Endothelial cell of umbilical vein (primary cell): ENCODE data around the gene FAM50B. TPM values are rescaled to one million over a fixed set of nuclear protein-coding genes. Genes with fewer than 3 reads are reported as not detected.

ENCODE experiments used
- BruUV-seq: library from RNA; stranded (reverse); fragments of 400-500 nt; replicated peaks from 2 replicates; lab custom pipeline; 2021; lab: Mats Ljungman, UMichigan
- CTCF ChIA-PET: fragments of 300-600, 350-600 bp; sonication (Branson Sonifier 250); formaldehyde crosslinking; loops from one replicate; lab custom pipeline; 2021; ENCODE audit warnings: antibody characterized with exemption, inconsistent platforms; lab: Charles Lee
- POLR2A ChIA-PET: fragments of 300-600, 350-600 bp; sonication (Branson Sonifier 250); formaldehyde crosslinking; loops from one replicate; lab custom pipeline; 2021; ENCODE audit warnings: antibody characterized with exemption, inconsistent platforms; lab: Charles Lee
- DNase-seq: peaks from one replicate; pipeline ENCODE4 v3.0.0-alpha.2; 2011; ENCODE audit warnings: low read depth, low spot score
- FAIRE-seq: peaks from 2 replicates; lab custom pipeline; 2011; peaks lifted over from hg19 to GRCh38; lab: Jason Lieb, UNC
- H2AFZ ChIP-seq: 2 replicates; pipeline ENCODE4 v1.6.0; 2012; ENCODE audit warnings: low read depth, low read length, control low read depth, inconsistent platforms
- H3K27ac ChIP-seq: 2 replicates; pipeline ENCODE4 v1.5.1; 2011; ENCODE audit warnings: low read depth, mild to moderate bottlenecking, control low read depth, low read length, moderate library complexity; ENCODE audit not compliant: insufficient read depth
- H3K27me3 ChIP-seq, 2 experiments: 2 replicates each; pipeline versions ENCODE4 v1.6.0 to v1.6.1; 2011; ENCODE audit warnings: low read length in 2 of 2, mixed read lengths in 1 of 2; ENCODE audit not compliant: control insufficient read depth in 2 of 2, insufficient read depth in 2 of 2
- H3K36me3 ChIP-seq, 2 experiments: 2 replicates in 1 of 2; 3 replicates in 1 of 2; pipeline ENCODE4 v1.5.1; 2011; ENCODE audit warnings: low read length in 2 of 2, mild to moderate bottlenecking in 1 of 2, moderate library complexity in 1 of 2; ENCODE audit not compliant: control insufficient read depth in 2 of 2, insufficient read depth in 2 of 2; ENCODE audit errors: extremely low read depth in 1 of 2
- H3K4me1 ChIP-seq: 3 replicates; pipeline ENCODE4 v1.5.1; 2011; ENCODE audit warnings: mild to moderate bottlenecking, low read length; ENCODE audit not compliant: control insufficient read depth, insufficient read depth; ENCODE audit errors: extremely low read depth
- H3K4me2 ChIP-seq: 2 replicates; pipeline ENCODE4 v1.6.1; 2011; ENCODE audit warnings: low read length, control low read depth, mixed read lengths; ENCODE audit not compliant: insufficient read depth
- H3K4me3 ChIP-seq, 3 experiments: fragments of 200-600 bp in 1 of 3; sonication (generic), shearing (Covaris generic) in 1 of 3; replicated peaks in 1 of 3; 2 replicates each; pipeline ENCODE4 v1.5.1; 2011 to 2016; ENCODE audit warnings: control low read depth in 3 of 3, low read length in 3 of 3, mild to moderate bottlenecking in 2 of 3, inconsistent platforms in 1 of 3, low read depth in 1 of 3, moderate library complexity in 1 of 3; ENCODE audit not compliant: insufficient read depth in 1 of 3
- H3K79me2 ChIP-seq: 2 replicates; pipeline ENCODE4 v1.6.0; 2012; ENCODE audit warnings: low read length, inconsistent platforms; ENCODE audit not compliant: control insufficient read depth, insufficient read depth
- H3K9ac ChIP-seq: replicated peaks from 2 replicates; pipeline ENCODE3; 2011; ENCODE audit warnings: low read length, control low read depth; ENCODE audit not compliant: insufficient read depth; ENCODE audit errors: extremely low read depth
- H3K9me1 ChIP-seq: replicated peaks from 3 replicates; pipeline ENCODE4 v1.6.0; 2011; ENCODE audit warnings: mild to moderate bottlenecking, low read length; ENCODE audit not compliant: control insufficient read depth, insufficient read depth; ENCODE audit errors: extremely low read depth
- H3K9me3 ChIP-seq: replicated peaks from 2 replicates; pipeline ENCODE4 v1.5.1; 2012; ENCODE audit warnings: low read length, inconsistent platforms; ENCODE audit not compliant: control insufficient read depth, insufficient read depth
- H4K20me1 ChIP-seq: replicated peaks from 2 replicates; pipeline ENCODE3; 2011; ENCODE audit warnings: mild to moderate bottlenecking, low read length; ENCODE audit not compliant: control insufficient read depth, insufficient read depth; ENCODE audit errors: extremely low read depth
- EZH2 ChIP-seq: IDR thresholded peaks from 2 replicates; pipeline ENCODE4 v1.6.1; 2012; ENCODE audit warnings: borderline replicate concordance, low read depth, mild to moderate bottlenecking, moderate library complexity, low read length, inconsistent platforms; ENCODE audit not compliant: severe bottlenecking
- GATA2 ChIP-seq: IDR thresholded peaks from 2 replicates; pipeline ENCODE4 v1.7.0; 2011; ENCODE audit warnings: low read depth, mild to moderate bottlenecking, moderate library complexity, mixed read lengths, low read length; ENCODE audit not compliant: insufficient read length, insufficient read depth
- MYC ChIP-seq: IDR thresholded peaks from one replicate; pipeline ENCODE4 v1.6.1; 2011; ENCODE audit warnings: mild to moderate bottlenecking, low read depth, low read length
- POLR2AphosphoS5 ChIP-seq: IDR thresholded peaks from 2 replicates; pipeline ENCODE4 v1.6.1; 2012; ENCODE audit warnings: low read depth, mild to moderate bottlenecking, control low read depth, low read length, moderate library complexity; ENCODE audit not compliant: insufficient read depth
- dilution Hi-C: fragments of 300-500 bp; cut with MboI; formaldehyde crosslinking; loops from one replicate; pipeline ENCODE4 v1.15.0; 2019; ENCODE audit warnings: low sequenced_read_pairs; ENCODE audit not compliant: extremely low pct_ligation_motif_present
- intact Hi-C: fragments of 100-400 bp; cut with micrococcal nuclease; formaldehyde crosslinking; loops from one replicate; pipeline ENCODE4 v1.10.0; 2022
- polyA plus RNA-seq, 4 experiments: library from polyadenylated mRNA; depleted of rRNA in 3 of 4; stranded (reverse) in 3 of 4; unstranded in 1 of 4; fragments of >200 nt; gene quantifications; 2 replicates each; pipeline versions ENCODE4 v1.2.1 to v1.2.3, GENCODE V29; 2011 to 2012; ENCODE audit warnings: missing spikeins in 1 of 4
- total RNA-seq: library from RNA; stranded (reverse); gene quantifications from 2 replicates; pipeline ENCODE4 v1.2.3, GENCODE V29; 2021
- TF ChIP-seq, protein P1 (sequence below), 2 donors: IDR thresholded peaks; 1 replicate in 1 of 2; 2 replicates in 1 of 2; pipeline ENCODE4 v1.5.1; 2011; ENCODE audit warnings: low read length in 2 of 2, mild to moderate bottlenecking in 2 of 2, moderate library complexity in 2 of 2, control low read depth in 1 of 2, inconsistent platforms in 1 of 2, low read depth in 1 of 2; ENCODE audit not compliant: insufficient read depth in 1 of 2; ENCODE audit errors: extremely low read depth in 1 of 2

FAM50B gene
- total and polyA plus RNA-seq, 2 donors (not counting 3 experiments of a cell fraction or from before 2014, with no cell fraction given): 10.0 to 14.1 TPM

DNA sequence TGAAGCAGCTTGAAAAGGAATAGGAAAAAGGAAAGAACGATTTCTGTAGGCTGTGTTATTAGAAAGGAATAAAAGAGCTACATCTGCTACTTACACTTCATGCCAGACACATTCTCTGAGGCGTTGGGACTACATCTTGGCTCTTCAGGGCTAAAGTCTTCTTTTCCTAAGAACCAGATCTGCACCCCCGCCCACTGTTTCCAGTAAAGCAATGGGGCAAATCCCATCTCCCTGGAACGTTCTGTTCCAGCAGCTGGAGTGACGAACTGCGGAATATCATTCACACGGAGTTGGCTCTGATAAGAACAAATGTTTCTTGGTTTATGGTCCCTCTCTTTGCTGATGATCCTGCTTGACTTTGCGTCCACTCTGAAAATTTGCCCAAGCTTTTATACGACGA is 26.9 kb downstream of the FAM50B start:
- POLR2A ChIA-PET: no interaction called here
- H2AFZ ChIP-seq: no peak overlapping the region
- H3K4me2 ChIP-seq: no peak overlapping the region
- no peaks in the 10 kb centered on the region for H4K20me1 ChIP-seq
- no peaks in the 10 kb centered on the region for H3K36me3 ChIP-seq
- no peaks in the 10 kb centered on the region for H3K79me2 ChIP-seq
- H3K4me1 ChIP-seq: peaks cover 13% of the 10 kb centered on the region
- H3K9me3 ChIP-seq: no peaks in the 10 kb centered on the region
- H3K9ac ChIP-seq: no peak overlapping the region
- CTCF ChIA-PET: interaction anchor here (1.7 kb wide), 1 partner anchor 9 kb away, joined by 5 read pairs; no protein-coding TSS in a partner anchor
- H3K27ac ChIP-seq: no peak overlapping the region
- H3K4me3 ChIP-seq: no peak overlapping the region
- no peaks in the 10 kb centered on the region for H3K27me3 ChIP-seq
- TF ChIP-seq GATA2 (no peak), EZH2 (no peak), MYC (no peak)
- FAIRE-seq (no peak), DNase-seq (no peak)
- dilution Hi-C loops (no loop called here), intact Hi-C loops (no loop called here)
- BruUV-seq: no TSS peak
- no peaks in the 10 kb centered on the region for H3K9me1 ChIP-seq

DNA sequence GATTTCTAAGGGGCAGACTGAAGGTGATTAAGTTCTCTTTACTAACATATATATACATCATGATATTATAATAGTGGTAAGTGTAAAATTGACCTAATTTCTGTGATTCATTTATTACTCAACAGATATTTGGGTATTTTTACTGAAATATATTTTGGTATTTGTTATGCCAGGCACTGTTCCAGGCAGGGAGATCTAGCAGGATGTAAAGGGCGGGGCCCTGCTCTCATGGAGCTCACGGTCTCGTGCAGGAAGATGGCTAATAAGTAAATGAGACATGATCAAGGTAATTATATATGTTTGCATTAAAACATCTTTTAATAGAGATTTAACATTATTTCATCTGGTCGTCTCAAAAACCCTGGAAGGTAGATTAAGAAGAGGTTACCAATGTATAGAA is 27.7 kb downstream of the FAM50B start:
- H4K20me1 ChIP-seq: no peaks in the 10 kb centered on the region
- no peaks in the 10 kb centered on the region for H3K9me1 ChIP-seq
- H3K36me3 ChIP-seq: no peaks in the 10 kb centered on the region
- no peaks in the 10 kb centered on the region for H3K9me3 ChIP-seq
- DNase-seq (peak; percentile 59), FAIRE-seq (peak; percentile 38)
- dilution Hi-C loops (no loop called here), intact Hi-C loops (no loop called here)
- H3K9ac ChIP-seq: no peak overlapping the region
- H3K27ac ChIP-seq: no peak overlapping the region
- no peak overlapping the region for H3K4me3 ChIP-seq
- TF ChIP-seq MYC: no peak
- TF ChIP-seq, protein P1, sequence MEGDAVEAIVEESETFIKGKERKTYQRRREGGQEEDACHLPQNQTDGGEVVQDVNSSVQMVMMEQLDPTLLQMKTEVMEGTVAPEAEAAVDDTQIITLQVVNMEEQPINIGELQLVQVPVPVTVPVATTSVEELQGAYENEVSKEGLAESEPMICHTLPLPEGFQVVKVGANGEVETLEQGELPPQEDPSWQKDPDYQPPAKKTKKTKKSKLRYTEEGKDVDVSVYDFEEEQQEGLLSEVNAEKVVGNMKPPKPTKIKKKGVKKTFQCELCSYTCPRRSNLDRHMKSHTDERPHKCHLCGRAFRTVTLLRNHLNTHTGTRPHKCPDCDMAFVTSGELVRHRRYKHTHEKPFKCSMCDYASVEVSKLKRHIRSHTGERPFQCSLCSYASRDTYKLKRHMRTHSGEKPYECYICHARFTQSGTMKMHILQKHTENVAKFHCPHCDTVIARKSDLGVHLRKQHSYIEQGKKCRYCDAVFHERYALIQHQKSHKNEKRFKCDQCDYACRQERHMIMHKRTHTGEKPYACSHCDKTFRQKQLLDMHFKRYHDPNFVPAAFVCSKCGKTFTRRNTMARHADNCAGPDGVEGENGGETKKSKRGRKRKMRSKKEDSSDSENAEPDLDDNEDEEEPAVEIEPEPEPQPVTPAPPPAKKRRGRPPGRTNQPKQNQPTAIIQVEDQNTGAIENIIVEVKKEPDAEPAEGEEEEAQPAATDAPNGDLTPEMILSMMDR (IDR thresholded peaks at IDR 0.05; ENCODE audit: extremely low read depth in 1 of 2, insufficient read depth in 1 of 2, low read depth in 1 of 2, low read length in 2 of 2): no peak
- TF ChIP-seq POLR2AphosphoS5: no peak
- no peak overlapping the region for H2AFZ ChIP-seq
- POLR2A ChIA-PET: no interaction called here
- H3K4me2 ChIP-seq: no peak overlapping the region
- H3K79me2 ChIP-seq: no peaks in the 10 kb centered on the region
- no peaks in the 10 kb centered on the region for H3K27me3 ChIP-seq
- peaks cover 13% of the 10 kb centered on the region for H3K4me1 ChIP-seq
- CTCF ChIA-PET: interaction anchor here (1.0 to 1.7 kb wide), 7 partner anchors 10 to 129 kb away, joined by 3 to 5 read pairs (median 3); no protein-coding TSS in a partner anchor
- no TSS peak for BruUV-seq
